Suprapubic skin (tissue), 4 donors: Measurements from ENCODE around the gene LHX5. TPM values are rescaled to one million over a fixed set of nuclear protein-coding genes. Genes with fewer than 3 reads are reported as not detected.

Experiments
- DNase-seq, 2 donors: peaks; one replicate each; pipeline ENCODE4 v3.0.0-alpha.2; 2019; ENCODE audit warnings: low spot score in 2 of 2
- H3K27ac ChIP-seq: fragments of 200-600 bp; sonication (generic); one replicate; pipeline ENCODE4 v1.5.1; 2019
- H3K27me3 ChIP-seq: fragments of 200-600 bp; sonication (generic); one replicate; pipeline ENCODE4 v1.5.1; 2019
- H3K36me3 ChIP-seq: fragments of 200-600 bp; sonication (generic); one replicate; pipeline ENCODE4 v1.5.1; 2019
- H3K4me1 ChIP-seq: fragments of 200-600 bp; sonication (generic); one replicate; pipeline ENCODE4 v1.5.1; 2019
- H3K4me3 ChIP-seq: fragments of 200-600 bp; sonication (generic); one replicate; pipeline ENCODE4 v1.5.1; 2019; ENCODE audit warnings: mild to moderate bottlenecking
- H3K9me3 ChIP-seq: fragments of 200-600 bp; sonication (generic); one replicate; pipeline ENCODE4 v1.5.1; 2019
- CTCF ChIP-seq, 2 donors: fragments of 200-600 bp in 1 of 2; fragments of 450-650 bp in 1 of 2; sonication (generic) in 1 of 2; IDR thresholded peaks; one replicate each; pipeline ENCODE4 v1.5.1; 2016 to 2019; ENCODE audit warnings: antibody characterized with exemption in 2 of 2, mild to moderate bottlenecking in 1 of 2, moderate library complexity in 1 of 2
- EP300 ChIP-seq: sonication (generic); formaldehyde crosslinking; IDR thresholded peaks from one replicate; pipeline ENCODE4 v1.6.1; 2017; ENCODE audit warnings: antibody characterized with exemption
- POLR2A ChIP-seq, 2 donors: fragments of 450-650 bp; IDR thresholded peaks; one replicate each; pipeline ENCODE4 v1.6.1; 2017; ENCODE audit warnings: antibody characterized with exemption in 2 of 2, mild to moderate bottlenecking in 2 of 2, moderate library complexity in 2 of 2
- POLR2AphosphoS5 ChIP-seq, 3 donors: sonication (generic); formaldehyde crosslinking; IDR thresholded peaks; one replicate each; pipeline ENCODE4 v1.6.1; 2017; ENCODE audit warnings: antibody characterized with exemption in 3 of 3
- WGBS: methylation state at CpG from one replicate; pipeline ENCODE4 v1.1.5; 2018; 5-methylcytosine and 5-hydroxymethylcytosine counted together
- total RNA-seq, 4 donors: library from RNA; depleted of rRNA; stranded (reverse); fragments of >200 nt; gene quantifications; one replicate each; pipeline ENCODE4 v1.1.0, GENCODE V29; 2016

The LHX5 gene
- total RNA-seq, 4 donors from 2014 or later: not detected

- no peak for DNase-seq
- H3K27ac ChIP-seq: no peak overlapping the region
These were observed 53.3 kb downstream of the LHX5 start for GRCh38 chr12:113418213-113418879.

GRCh38 chr12:113416091-113416754 is 55.4 kb downstream of the LHX5 start:
- WGBS: 48% methylated on average over 5 of the region's 6 CpGs
- Histone ChIP-seq H3K27me3 (peaks cover 2% of the 10 kb centered on the region), H3K27ac (no peak overlapping the region), H3K9me3 (no peaks in the 10 kb centered on the region), H3K4me3 (no peak overlapping the region), H3K36me3 (no peaks in the 10 kb centered on the region), H3K4me1 (peaks cover 3% of the 10 kb centered on the region)
- TF ChIP-seq POLR2AphosphoS5 (IDR thresholded peaks at IDR 0.05): no peak
- no peak for TF ChIP-seq CTCF (IDR thresholded peaks at IDR 0.05)
- TF ChIP-seq POLR2A (IDR thresholded peaks at IDR 0.05): no peak
- TF ChIP-seq EP300: no peak
- no peak for DNase-seq

More at GRCh38 chr12:113418213-113418879, 53.3 kb downstream of the LHX5 start:
- 62% methylated on average over 11 of the region's 13 CpGs for WGBS
- Histone ChIP-seq H3K4me1 (peaks cover 15% of the 10 kb centered on the region), H3K27me3 (peaks cover 2% of the 10 kb centered on the region), H3K4me3 (no peak overlapping the region), H3K36me3 (no peaks in the 10 kb centered on the region), H3K9me3 (no peaks in the 10 kb centered on the region)
- no peak for TF ChIP-seq POLR2AphosphoS5 (IDR thresholded peaks at IDR 0.05)

- no peak overlapping the region for H3K4me3 ChIP-seq
- TF ChIP-seq POLR2AphosphoS5 (IDR thresholded peaks at IDR 0.05): no peak
- TF ChIP-seq EP300: no peak
- no peak for TF ChIP-seq CTCF (IDR thresholded peaks at IDR 0.05)
- TF ChIP-seq POLR2A (IDR thresholded peaks at IDR 0.05): no peak
- H3K9me3 ChIP-seq: no peaks in the 10 kb centered on the region
- H3K27ac ChIP-seq: no peak overlapping the region
- DNase-seq: no peak
- no peaks in the 10 kb centered on the region for H3K36me3 ChIP-seq
- H3K4me1 ChIP-seq: peaks cover 3% of the 10 kb centered on the region
- H3K27me3 ChIP-seq: peaks cover 2% of the 10 kb centered on the region
- 79% methylated on average over 9 of the region's 9 CpGs for WGBS
These were observed 57.1 kb downstream of the LHX5 start for GRCh38 chr12:113414519-113415038.

- Histone ChIP-seq H3K9me3 (no peaks in the 10 kb centered on the region), H3K4me3 (no peak overlapping the region), H3K27ac (no peak overlapping the region), H3K4me1 (peaks cover 3% of the 10 kb centered on the region), H3K36me3 (no peaks in the 10 kb centered on the region), H3K27me3 (peaks cover 2% of the 10 kb centered on the region)
- DNase-seq: no peak
- no peak for TF ChIP-seq POLR2AphosphoS5 (IDR thresholded peaks at IDR 0.05)
- TF ChIP-seq POLR2A (IDR thresholded peaks at IDR 0.05): no peak
- no peak for TF ChIP-seq CTCF (IDR thresholded peaks at IDR 0.05)
- no peak for TF ChIP-seq EP300
- WGBS: 73% methylated on average over 8 of the region's 11 CpGs
These were observed 58.2 kb downstream of the LHX5 start for GRCh38 chr12:113413488-113413939.

Other genes with a start within 250 kb of the LHX5 start
- 10 to 100 TPM; 29.1 to 70.2 (median 34.9) TPM for gene SLC8B1, start 136.8 kb downstream of the LHX5 start, total RNA-seq
- 10 to 100 TPM; 22.2 to 29.2 (median 27.3) TPM for gene PLBD2, start 113.3 kb downstream of the LHX5 start, total RNA-seq
- gene SDS, start 68.0 kb downstream of the LHX5 start, total RNA-seq: 1 to 10 TPM in 1 of 4 donors, not detected in 3; 2.7 TPM
- 1 to 10 TPM in 2 of 4 donors, under 1 TPM in 1, not detected in 1; 0.56 to 2.2 (median 1.2) TPM for gene SDSL, start 49.5 kb downstream of the LHX5 start, total RNA-seq